Measurements from ENCODE around the gene ARMC9.
"Not testable (repeated sequence)": the region's sequence is repeated elsewhere in the genome, so short reads cannot be mapped to it uniquely, and the experiment has no call there.

Gene ARMC9

GRCh38 chr2:231177156-231178025, 21.0 kb upstream of the ARMC9 start:
- intact Hi-C loops (cut with DNase I; ENCODE audit: low total_unique reads) = no loop called here
- DNase-seq = no peak
- TF ChIP-seq CTCF (IDR thresholded peaks at IDR 0.05) = no peak

GRCh38 chr2:231178805-231179204, 19.6 kb upstream of the ARMC9 start:
- H3K4me3 ChIP-seq; DNase-seq; H3K27me3 ChIP-seq; intact Hi-C loops (cut with DNase I; ENCODE audit: low total_unique reads); H3K9me3 ChIP-seq; H3K27ac ChIP-seq: not testable (repeated sequence)
- Histone ChIP-seq H3K4me1 (peaks cover 0 to 34% (median 12%) of the 10 kb centered on the region in 4 donors), H3K36me3 (peaks cover 5 to 11% (median 6%) of the 10 kb centered on the region in 3 donors)

More at GRCh38 chr2:231177156-231178025, 21.0 kb upstream of the ARMC9 start:
- H3K27me3 ChIP-seq = no peaks in the 10 kb centered on the region
- no peak overlapping the region for H3K4me3 ChIP-seq
- H3K27ac ChIP-seq = no peak overlapping the region
- H3K36me3 ChIP-seq = peaks cover 5 to 22% (median 15%) of the 10 kb centered on the region in 3 donors
- peaks cover 0 to 22% (median 9%) of the 10 kb centered on the region in 4 donors for H3K4me1 ChIP-seq
- no peaks in the 10 kb centered on the region for H3K9me3 ChIP-seq

GRCh38 chr2:231181860-231182512, 16.4 kb upstream of the ARMC9 start:
- intact Hi-C loops (cut with DNase I; ENCODE audit: low total_unique reads) = no loop called here

GRCh38 chr2:231182513-231182899, 15.9 kb upstream of the ARMC9 start:
- H3K4me3 ChIP-seq = no peak overlapping the region
- no peaks in the 10 kb centered on the region for H3K9me3 ChIP-seq
- no peaks in the 10 kb centered on the region for H3K36me3 ChIP-seq
- no peak for DNase-seq
- intact Hi-C loops (cut with DNase I; ENCODE audit: low total_unique reads) = no loop called here
- TF ChIP-seq CTCF (IDR thresholded peaks at IDR 0.05) = no peak
- H3K27me3 ChIP-seq = no peaks in the 10 kb centered on the region
- H3K4me1 ChIP-seq = peaks cover 0 to 69% (median 34%) of the 10 kb centered on the region in 4 donors
- H3K27ac ChIP-seq = peak overlapping the region; percentile 69 to 76

More at GRCh38 chr2:231181860-231182512, 16.4 kb upstream of the ARMC9 start:
- peak in 1 of 2 experiments; percentile 22 for TF ChIP-seq CTCF (IDR thresholded peaks at IDR 0.05)
- Histone ChIP-seq H3K4me3 (no peak overlapping the region), H3K27me3 (no peaks in the 10 kb centered on the region), H3K36me3 (no peaks in the 10 kb centered on the region), H3K27ac (peak overlapping the region; percentile 69 to 76), H3K4me1 (peaks cover 0 to 64% (median 31%) of the 10 kb centered on the region in 4 donors), H3K9me3 (no peaks in the 10 kb centered on the region)
- peak; percentile 88 to 92 for DNase-seq

- Histone ChIP-seq H3K36me3 (no peaks in the 10 kb centered on the region), H3K27ac (peak overlapping the region; percentile 26 to 98), H3K4me3 (no peak overlapping the region), H3K27me3 (no peaks in the 10 kb centered on the region), H3K9me3 (no peaks in the 10 kb centered on the region), H3K4me1 (peaks cover 0 to 82% (median 46%) of the 10 kb centered on the region in 4 donors)
- DNase-seq = no peak
- intact Hi-C loops (cut with DNase I; ENCODE audit: low total_unique reads) = no loop called here
- TF ChIP-seq CTCF (IDR thresholded peaks at IDR 0.05) = no peak
Measured at GRCh38 chr2:231183851-231184250, 14.6 kb upstream of the ARMC9 start.

GRCh38 chr2:231184319-231184718, 14.1 kb upstream of the ARMC9 start:
- no peak for DNase-seq
- H3K9me3 ChIP-seq = no peaks in the 10 kb centered on the region
- peaks cover 0 to 87% (median 50%) of the 10 kb centered on the region in 4 donors for H3K4me1 ChIP-seq
- no peaks in the 10 kb centered on the region for H3K36me3 ChIP-seq
- H3K27ac ChIP-seq = peak overlapping the region; percentile 26 to 98
- no peaks in the 10 kb centered on the region for H3K27me3 ChIP-seq
- H3K4me3 ChIP-seq = no peak overlapping the region
- intact Hi-C loops (cut with DNase I; ENCODE audit: low total_unique reads) = no loop called here
- TF ChIP-seq CTCF (IDR thresholded peaks at IDR 0.05) = no peak
